ENCODE results near the gene NBEAL1. TPM values are rescaled to one million over a fixed set of nuclear protein-coding genes. Genes with fewer than 3 reads are reported as not detected.
"Not testable (repeated sequence)": the region's sequence is repeated elsewhere in the genome, so short reads cannot be mapped to it uniquely, and the experiment has no call there.

NBEAL1 gene
- polyA plus RNA-seq: 4.9 TPM

DNA sequence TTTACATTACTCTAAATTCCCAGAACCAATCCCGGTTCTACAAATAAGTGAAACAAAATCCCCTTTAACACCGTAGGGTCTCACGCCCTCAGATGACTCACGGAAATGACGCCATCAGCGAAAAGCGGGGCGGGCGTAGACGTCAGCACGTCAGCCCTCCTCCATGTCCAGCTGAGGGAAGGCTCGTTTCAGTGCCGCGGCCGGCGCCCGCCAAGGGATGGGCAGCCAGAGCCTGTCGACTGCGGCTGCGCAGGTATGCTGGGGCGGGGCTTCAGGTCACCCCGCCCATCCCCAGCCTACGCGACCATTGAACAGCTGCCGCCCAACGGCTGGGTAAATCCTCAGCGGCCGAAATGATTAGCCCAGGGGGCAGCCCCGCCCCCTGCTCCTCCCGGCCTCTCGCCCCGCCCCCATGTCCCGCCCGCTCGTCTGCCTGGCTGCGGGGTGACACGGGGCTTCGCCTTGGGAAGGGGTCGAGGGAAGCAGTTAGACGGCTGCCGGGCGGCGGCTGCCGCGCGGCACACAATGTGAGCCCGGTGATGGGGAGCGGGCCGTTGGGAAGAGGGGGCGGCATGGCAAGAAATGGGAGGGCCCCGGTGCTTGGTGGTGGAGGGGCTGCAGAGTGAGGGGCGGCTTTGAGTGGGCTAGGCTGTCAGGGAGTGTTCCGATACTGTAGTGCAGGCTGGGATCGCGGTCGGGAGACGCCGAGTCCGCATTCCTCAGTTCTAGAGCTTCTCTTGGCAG lies at the start of gene NBEAL1:
NBEAL1 (plus strand) TSS at position 420 of the 744 bp plus-strand sequence. CDS start 1,510 bp downstream, outside the sequence.
- H3K36me3 Mint-ChIP-seq: no peaks in the 10 kb centered on the region
- no peaks in the 10 kb centered on the region for H3K27me3 Mint-ChIP-seq
- H3K4me3 Mint-ChIP-seq: peak within 1 kb of the TSS; percentile 94 to 100 (median 96)
- H3K4me1 Mint-ChIP-seq: peaks cover 23 to 40% (median 27%) of the 10 kb centered on the region in 3 donors
- H3K9me3 Mint-ChIP-seq: no peaks in the 10 kb centered on the region
- peak within 1 kb of the TSS; percentile 90 to 98 (median 96) for H3K27ac Mint-ChIP-seq

DNA sequence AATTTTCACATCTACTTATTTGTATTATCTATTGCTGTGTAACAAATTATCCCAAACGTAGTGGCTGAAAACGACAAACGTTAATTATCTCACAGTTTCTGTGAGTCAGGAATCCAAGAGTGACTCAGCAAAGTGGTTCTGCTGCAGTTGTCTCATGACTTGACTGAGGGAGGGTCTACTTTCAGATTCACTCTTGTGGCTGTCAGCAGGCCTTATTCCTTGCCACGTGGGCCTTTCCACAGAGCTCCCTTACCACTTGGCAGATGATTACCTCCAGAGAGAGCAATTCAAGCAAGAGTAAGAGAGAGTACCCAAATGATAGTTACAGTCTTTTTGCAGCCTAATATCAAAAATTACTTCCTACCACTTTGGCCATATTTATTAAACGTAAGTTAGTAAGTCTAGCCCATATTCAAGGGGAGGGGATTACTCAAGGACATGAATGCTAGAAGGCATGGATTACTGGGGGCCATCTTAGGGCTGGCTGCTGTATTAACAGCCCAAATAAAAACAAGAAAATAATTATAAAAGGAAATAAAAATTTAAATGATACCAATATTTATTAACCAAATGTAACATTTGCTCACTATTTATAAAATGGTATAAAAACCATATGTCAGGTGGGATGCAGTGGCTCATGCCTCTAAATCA lies 48.7 kb upstream of the NBEAL1 start:
- Mint-ChIP-seq H3K4me3 (no peak overlapping the region), H3K36me3 (peaks cover 4% of the 10 kb centered on the region)

GRCh38 chr2:202969404-202969803 lies 45.3 kb upstream of the NBEAL1 start:
- not testable (repeated sequence) for H3K9me3 Mint-ChIP-seq, H3K27ac Mint-ChIP-seq, H3K4me1 Mint-ChIP-seq, H3K36me3 Mint-ChIP-seq, H3K4me3 Mint-ChIP-seq, H3K27me3 Mint-ChIP-seq

More for the DNA sequence above, 48.7 kb upstream of the NBEAL1 start:
- no peak overlapping the region for H3K27ac Mint-ChIP-seq
- no peaks in the 10 kb centered on the region for H3K4me1 Mint-ChIP-seq
- no peaks in the 10 kb centered on the region for H3K9me3 Mint-ChIP-seq
- no peaks in the 10 kb centered on the region for H3K27me3 Mint-ChIP-seq

DNA sequence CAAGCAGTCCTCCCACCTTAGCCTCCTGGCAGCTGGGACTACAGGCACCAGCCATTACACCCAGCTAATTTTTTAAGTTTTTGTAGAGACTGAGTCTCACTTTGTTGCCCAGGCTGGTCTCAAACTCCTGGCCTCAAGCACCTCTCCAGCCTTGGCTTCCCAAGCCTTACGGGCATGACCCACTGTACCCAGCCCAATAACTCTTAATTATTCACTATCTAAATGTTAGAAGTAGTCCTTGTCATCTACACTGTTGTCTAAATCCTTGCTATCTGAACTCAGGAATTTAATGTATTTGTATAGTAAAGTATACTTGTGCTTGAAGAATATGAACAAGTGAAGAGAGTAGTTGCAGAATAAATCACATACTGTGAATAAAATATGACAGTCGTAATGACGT lies 37.9 kb upstream of the NBEAL1 start:
- Mint-ChIP-seq H3K36me3 (peaks cover 9% of the 10 kb centered on the region), H3K4me1 (no peaks in the 10 kb centered on the region), H3K4me3 (no peak overlapping the region), H3K27ac (no peak overlapping the region), H3K27me3 (no peaks in the 10 kb centered on the region), H3K9me3 (no peaks in the 10 kb centered on the region)

- Mint-ChIP-seq H3K4me1 (no peaks in the 10 kb centered on the region), H3K36me3 (peaks cover 11% of the 10 kb centered on the region), H3K27ac (no peak overlapping the region)
These were observed 31.7 kb upstream of the NBEAL1 start for GRCh38 chr2:202982779-202983491.

GRCh38 chr2:202989749-202990148 lies 24.9 kb upstream of the NBEAL1 start:
- Mint-ChIP-seq H3K36me3 (peaks cover 3% of the 10 kb centered on the region), H3K4me1 (no peaks in the 10 kb centered on the region), H3K4me3 (no peak overlapping the region), H3K27me3 (no peaks in the 10 kb centered on the region), H3K9me3 (no peaks in the 10 kb centered on the region), H3K27ac (no peak overlapping the region)

More at GRCh38 chr2:202982779-202983491, 31.7 kb upstream of the NBEAL1 start:
- Mint-ChIP-seq H3K9me3 (no peaks in the 10 kb centered on the region), H3K27me3 (no peaks in the 10 kb centered on the region), H3K4me3 (no peak overlapping the region)

DNA sequence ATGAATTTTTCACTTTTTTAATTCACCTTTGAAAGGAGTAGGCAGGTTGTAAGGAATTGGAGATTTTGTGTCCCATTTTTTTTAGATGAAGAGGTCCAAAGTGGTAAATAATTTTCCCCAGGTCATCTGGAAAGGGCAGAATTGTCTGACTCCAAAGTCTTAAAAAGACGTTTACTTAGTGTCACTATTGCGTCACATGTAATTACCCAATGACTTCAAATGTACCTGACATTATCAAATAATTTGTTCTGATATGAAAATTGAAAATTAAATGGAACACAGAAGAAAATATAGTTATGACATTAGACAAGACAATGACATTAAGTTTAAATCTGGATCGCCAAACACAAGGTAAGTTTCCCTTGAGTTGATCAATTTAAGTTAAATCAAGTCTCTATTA lies 24.2 kb upstream of the NBEAL1 start:
- Mint-ChIP-seq H3K27ac (no peak overlapping the region), H3K36me3 (peaks cover 3% of the 10 kb centered on the region), H3K4me3 (no peak overlapping the region), H3K9me3 (no peaks in the 10 kb centered on the region), H3K27me3 (no peaks in the 10 kb centered on the region), H3K4me1 (peaks cover 0 to 4% (median 0%) of the 10 kb centered on the region in 3 donors)

DNA sequence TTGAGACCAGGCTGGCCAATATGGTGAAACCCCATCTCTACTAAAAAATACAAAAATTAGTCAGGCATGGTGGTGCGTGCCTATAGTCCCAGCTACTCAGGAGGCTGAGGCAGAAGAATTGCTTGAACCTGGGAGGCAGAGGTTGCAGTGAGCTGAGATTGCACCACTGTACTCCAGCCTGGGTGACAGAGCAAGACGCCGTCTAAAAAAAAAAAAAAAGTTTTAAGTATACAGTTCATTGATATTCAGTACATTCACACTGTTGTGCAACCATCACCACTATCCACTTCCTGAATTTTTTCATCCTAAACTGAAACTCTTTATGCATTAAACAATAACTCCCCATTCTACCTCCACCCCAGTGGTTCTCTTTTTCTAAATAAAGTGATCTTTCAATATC lies 17.6 kb upstream of the NBEAL1 start:
- H3K4me1 Mint-ChIP-seq, H3K4me3 Mint-ChIP-seq, H3K9me3 Mint-ChIP-seq, H3K36me3 Mint-ChIP-seq, H3K27ac Mint-ChIP-seq, H3K27me3 Mint-ChIP-seq: not testable (repeated sequence)

DNA sequence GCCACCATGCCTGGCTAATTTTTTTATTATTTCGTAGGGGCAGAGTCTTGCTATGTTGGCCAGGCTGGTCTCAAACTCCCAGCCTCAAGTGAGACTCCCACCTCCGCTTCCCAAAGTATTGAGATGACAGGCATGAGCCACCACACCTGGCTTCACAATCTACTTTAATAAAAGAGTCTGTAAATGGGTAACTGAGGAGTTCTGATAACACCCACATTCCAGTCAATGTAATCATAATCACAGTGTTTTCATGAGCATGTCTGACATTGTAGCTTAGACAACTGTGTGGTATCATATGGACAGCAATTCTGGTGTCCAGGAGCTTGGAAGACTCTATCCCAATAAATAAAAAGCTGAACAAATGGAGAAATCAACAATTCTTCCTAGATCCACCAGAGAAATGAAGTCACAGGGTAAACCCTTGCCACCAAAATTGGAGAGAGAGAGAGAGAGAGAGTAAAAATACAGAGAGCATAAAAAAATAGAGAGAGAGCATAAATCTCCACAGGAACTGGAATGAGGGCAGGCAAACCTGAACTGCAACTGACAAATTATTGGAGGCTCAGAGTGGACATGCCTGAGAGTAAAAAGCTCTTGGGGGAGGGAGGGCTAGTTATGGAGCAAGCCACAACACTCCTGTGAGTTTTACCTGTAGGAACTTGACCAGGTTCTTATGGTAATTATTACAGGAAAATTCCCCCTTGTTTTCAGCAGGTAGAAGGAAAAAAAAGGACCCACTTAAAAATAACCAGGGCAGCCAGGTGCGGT lies 12.4 kb upstream of the NBEAL1 start:
- H3K4me1 Mint-ChIP-seq: peaks cover 0 to 2% (median 0%) of the 10 kb centered on the region in 3 donors
- H3K36me3 Mint-ChIP-seq: no peaks in the 10 kb centered on the region
- peaks cover 1% of the 10 kb centered on the region for H3K27me3 Mint-ChIP-seq
- no peaks in the 10 kb centered on the region for H3K9me3 Mint-ChIP-seq
- no peak overlapping the region for H3K27ac Mint-ChIP-seq
- peak overlapping the region in 2 of 4 donors; percentile 4 to 15 for H3K4me3 Mint-ChIP-seq

DNA sequence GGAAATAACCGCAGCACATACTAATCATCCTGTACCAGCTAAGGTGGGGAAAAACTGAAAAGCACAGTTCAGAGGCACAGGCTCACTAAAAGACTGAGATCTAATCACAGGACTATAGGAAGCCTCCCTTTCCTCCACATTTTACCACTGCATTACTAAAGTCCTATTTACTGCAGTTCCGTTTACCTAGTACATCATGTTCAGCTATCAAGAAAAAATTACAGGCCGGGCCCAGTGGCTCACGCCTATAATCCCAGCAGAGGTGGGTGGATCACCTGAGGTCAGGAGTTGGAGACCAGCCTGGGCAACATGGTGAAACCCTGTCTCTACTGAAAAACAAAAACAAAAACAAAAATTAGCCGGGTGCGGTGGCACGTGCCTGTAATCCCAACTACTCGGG lies 11.0 kb upstream of the NBEAL1 start:
- Mint-ChIP-seq H3K27me3 (peaks cover 1% of the 10 kb centered on the region), H3K9me3 (peaks cover 0 to 4% (median 2%) of the 10 kb centered on the region in 3 donors), H3K36me3 (no peaks in the 10 kb centered on the region), H3K4me3 (no peak overlapping the region), H3K27ac (no peak overlapping the region), H3K4me1 (no peaks in the 10 kb centered on the region)

GRCh38 chr2:203016716-203017115 lies 2.0 kb downstream of the NBEAL1 start:
- Mint-ChIP-seq H3K27me3 (no peaks in the 10 kb centered on the region), H3K9me3 (no peaks in the 10 kb centered on the region), H3K4me3 (peak overlapping the region in 1 of 4 donors; percentile 77), H3K27ac (no peak overlapping the region), H3K4me1 (peaks cover 23 to 40% (median 27%) of the 10 kb centered on the region in 3 donors), H3K36me3 (no peaks in the 10 kb centered on the region)

DNA sequence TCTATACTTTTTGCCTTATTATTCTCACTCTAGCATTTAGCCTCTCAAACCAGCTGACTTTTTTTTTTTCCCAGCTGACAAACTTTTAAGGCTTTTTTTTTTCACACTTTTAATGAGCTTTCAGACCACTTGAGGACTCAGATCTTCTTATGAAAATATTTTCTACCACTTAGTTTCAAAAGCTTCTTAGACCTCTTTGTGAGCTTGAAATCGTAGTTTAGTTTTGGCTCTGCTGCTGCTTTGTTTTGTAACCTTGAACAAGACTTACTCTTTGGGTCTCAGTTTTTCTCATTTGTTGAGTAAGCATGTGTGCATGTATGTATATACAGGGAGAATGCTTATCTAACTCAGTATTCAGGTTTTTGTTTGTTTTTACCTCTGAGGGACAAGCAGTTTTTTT lies 3.5 kb downstream of the NBEAL1 start:
- H3K4me3 Mint-ChIP-seq: peak overlapping the region in 3 of 4 donors; percentile 26 to 47 (median 31)

DNA sequence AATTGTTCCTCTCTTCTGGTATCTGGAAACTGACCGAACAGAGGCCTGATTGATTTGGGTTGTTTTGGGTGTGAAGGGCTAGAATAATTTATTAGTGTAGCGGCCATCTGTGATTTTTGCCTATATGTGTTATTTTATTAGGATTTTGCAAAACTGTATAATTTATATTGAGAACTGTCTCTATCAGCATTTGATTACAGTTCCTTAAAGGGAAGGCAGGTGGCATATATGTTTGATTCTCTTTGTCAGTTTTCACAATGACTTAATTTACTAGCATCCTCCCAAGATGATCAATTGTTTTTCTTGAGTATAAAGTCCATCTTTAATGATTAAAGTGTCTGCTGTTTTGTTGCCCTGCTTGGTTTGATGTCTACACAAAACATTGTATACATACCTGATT lies 4.5 kb downstream of the NBEAL1 start:
- H3K9me3 Mint-ChIP-seq: no peaks in the 10 kb centered on the region
- H3K36me3 Mint-ChIP-seq: no peaks in the 10 kb centered on the region
- H3K27ac Mint-ChIP-seq: peak overlapping the region in 2 of 3 donors; percentile 8 to 41
- H3K4me3 Mint-ChIP-seq: peak overlapping the region in 1 of 4 donors; percentile 37
- H3K4me1 Mint-ChIP-seq: peaks cover 17 to 31% (median 27%) of the 10 kb centered on the region in 3 donors
- H3K27me3 Mint-ChIP-seq: no peaks in the 10 kb centered on the region

More for the DNA sequence above, 3.5 kb downstream of the NBEAL1 start:
- H3K27me3 Mint-ChIP-seq: no peaks in the 10 kb centered on the region
- peaks cover 21 to 35% (median 28%) of the 10 kb centered on the region in 3 donors for H3K4me1 Mint-ChIP-seq
- H3K9me3 Mint-ChIP-seq: no peaks in the 10 kb centered on the region
- H3K36me3 Mint-ChIP-seq: no peaks in the 10 kb centered on the region
- no peak overlapping the region for H3K27ac Mint-ChIP-seq

GRCh38 chr2:203021991-203022390 lies 7.3 kb downstream of the NBEAL1 start:
- H3K36me3 Mint-ChIP-seq: no peaks in the 10 kb centered on the region
- no peaks in the 10 kb centered on the region for H3K9me3 Mint-ChIP-seq
- H3K4me1 Mint-ChIP-seq: peaks cover 10 to 17% (median 17%) of the 10 kb centered on the region in 3 donors
- no peaks in the 10 kb centered on the region for H3K27me3 Mint-ChIP-seq
- no peak overlapping the region for H3K4me3 Mint-ChIP-seq
- H3K27ac Mint-ChIP-seq: no peak overlapping the region

Measured in IgD-negative memory B cell (primary cell).